Measurements from ENCODE around the gene HDAC10.

DNA sequence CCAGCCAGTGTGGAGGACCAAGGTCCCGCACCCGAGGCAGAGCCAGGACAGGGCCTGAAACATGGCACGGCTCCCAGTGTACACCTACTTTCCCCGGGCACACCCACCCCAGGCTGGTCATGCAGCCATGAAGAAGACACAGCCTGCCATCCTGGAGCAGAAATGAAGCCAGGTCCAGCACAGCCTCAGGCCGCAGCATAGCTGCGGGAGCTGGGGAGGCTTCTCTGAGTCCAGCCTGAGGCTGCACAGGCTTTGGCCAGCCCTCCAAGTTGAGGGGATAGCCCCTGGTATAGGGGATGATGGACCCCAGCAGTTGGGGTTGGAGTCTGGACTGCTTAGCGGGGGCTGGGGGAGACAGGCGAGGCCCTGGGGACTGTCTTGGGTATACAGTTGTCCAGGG is 2.9 kb upstream of the HDAC10 start:
- TF ChIP-seq CTCF (IDR thresholded peaks at IDR 0.05; ENCODE audit: low read depth, low read length) (no peak), POLR2A (IDR thresholded peaks at IDR 0.05; ENCODE audit: extremely low read depth, insufficient read length) (no peak), MAX (IDR thresholded peaks at IDR 0.05; ENCODE audit: low read depth, low read length) (no peak), MYC (IDR thresholded peaks at IDR 0.05; ENCODE audit: low read depth, low read length) (no peak)
